HG02852 (cell line): ENCODE results near the gene ADAMTS6.
A peak's percentile ranks its signal among the peaks of the same experiment; 100 is the strongest.
"Not testable (repeated sequence)": the region's sequence is repeated elsewhere in the genome, so short reads cannot be mapped to it uniquely, and the experiment has no call there.

Source experiments
- ATAC-seq: cut with Tn5 transposase; IDR thresholded peaks from one replicate; pipeline ENCODE4 v1.9.1; 2021; ENCODE audit warnings: mild to moderate bottlenecking, moderate library complexity; ENCODE audit not compliant: unreplicated experiment

Gene ADAMTS6

GRCh38 chr5:65481635-65482295 lies at the start of gene ADAMTS6:
Gene ADAMTS6, minus strand, starts transcription at chr5:65481920. Its CDS starts 8,247 bp downstream, at chr5:65473673.
- ATAC-seq, result peak; percentile 77

GRCh38 chr5:65530904-65531303 lies 49.2 kb upstream of the ADAMTS6 start:
- no peak for ATAC-seq

DNA sequence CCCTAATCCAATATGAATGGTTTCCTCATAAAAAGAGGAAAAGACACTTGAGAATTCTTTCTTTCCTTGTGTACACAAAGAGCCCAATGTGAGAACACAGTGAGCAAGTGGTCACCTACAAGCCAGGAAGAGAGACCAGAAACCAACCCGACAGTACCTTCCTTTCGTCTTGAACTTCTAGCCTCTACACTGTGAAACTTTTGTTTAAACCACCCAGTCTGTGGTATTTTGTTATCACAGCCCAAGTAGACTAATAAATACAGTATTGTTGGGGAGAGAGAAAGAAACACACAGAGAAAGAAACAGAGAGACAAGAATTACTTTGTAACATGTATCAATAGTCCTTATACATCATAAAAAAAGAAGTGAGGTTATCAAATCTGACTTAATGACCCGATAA lies 44.0 kb upstream of the ADAMTS6 start:
- no peak for ATAC-seq

DNA sequence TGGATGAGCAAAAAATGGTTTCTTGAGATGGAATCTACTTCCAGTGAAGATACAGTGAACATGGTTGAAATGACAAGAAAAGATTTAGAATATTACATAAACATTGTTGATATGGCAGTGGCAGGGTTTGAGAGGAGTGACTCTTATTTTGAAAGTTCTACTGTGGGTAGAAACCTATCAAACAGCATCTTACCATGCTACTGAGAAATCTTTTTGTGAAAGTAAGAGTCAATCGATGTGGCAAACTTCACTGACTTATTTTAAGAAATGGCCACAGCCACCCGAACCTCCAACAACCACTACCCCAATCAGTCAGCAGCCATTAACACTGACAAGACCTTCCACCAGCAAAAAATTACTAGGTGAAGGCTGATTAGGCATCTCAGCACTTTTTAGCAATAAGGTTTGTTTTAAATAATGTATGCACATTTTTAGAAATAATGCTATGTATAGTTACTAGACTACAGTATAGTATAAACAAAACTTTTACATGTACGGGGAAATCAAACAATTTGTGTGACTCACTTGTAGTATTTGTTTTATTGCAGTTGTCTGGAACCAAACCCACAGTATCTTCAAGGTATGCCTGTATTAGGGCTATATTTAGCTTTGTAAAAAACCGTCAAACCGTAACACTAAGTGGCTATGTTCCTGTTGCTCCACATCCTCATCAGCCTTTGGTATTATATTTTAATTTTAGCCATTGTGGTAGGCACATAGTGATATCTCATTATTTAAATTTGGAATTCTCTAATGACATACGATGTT lies 30.6 kb upstream of the ADAMTS6 start:
- no peak for ATAC-seq

DNA sequence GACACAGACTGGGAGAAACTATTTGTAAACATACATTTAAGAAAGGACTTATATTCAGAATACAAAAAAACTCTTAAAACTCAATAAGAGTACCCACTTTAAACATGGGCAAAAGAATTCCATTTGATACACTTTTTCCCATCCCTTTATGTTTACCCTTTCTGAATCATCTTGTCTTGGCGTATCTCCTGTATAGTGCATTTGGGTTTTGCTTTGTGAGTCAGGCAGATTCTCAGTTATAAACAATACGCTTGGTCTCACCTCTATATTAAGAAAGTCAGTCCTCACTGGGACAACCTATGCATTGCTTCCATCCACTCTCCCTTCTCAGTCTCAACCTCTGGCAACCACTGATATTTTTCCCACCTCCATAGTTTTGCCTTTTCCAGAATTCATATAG lies 27.3 kb upstream of the ADAMTS6 start:
- ATAC-seq, result no peak

GRCh38 chr5:65506961-65507360 lies 25.2 kb upstream of the ADAMTS6 start:
- ATAC-seq, result no peak

GRCh38 chr5:65489119-65489518 lies 7.4 kb upstream of the ADAMTS6 start:
- no peak for ATAC-seq

DNA sequence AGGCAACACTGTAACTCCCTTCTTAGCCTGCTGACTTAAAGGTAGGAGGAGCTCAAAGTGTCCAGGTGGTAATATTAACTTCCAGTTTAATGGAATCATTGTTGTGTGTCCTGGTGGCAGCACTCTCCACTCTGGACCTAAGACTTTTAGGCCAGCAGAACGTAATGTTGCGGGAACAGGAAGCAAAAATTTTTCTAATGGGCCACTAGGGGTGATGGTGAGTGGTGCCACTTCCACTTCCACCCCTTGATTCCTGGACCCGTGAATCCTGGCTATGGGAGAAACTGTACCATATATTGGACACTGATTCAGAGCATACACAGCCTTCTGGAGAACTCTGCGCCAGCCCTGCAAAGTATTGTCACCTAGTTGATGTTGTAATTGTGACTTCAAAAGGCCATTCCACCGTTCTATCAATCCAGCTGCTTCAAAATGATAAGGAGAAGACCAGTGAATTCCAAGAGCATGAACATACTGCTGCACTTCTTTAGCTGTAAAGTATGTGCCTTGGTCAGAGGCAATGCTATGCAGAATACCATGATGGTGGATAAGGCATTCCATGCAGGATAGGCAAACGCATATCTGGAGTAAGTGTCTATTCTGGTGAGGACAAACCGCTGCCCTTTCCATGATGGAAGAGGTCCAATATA lies 6.4 kb upstream of the ADAMTS6 start:
- ATAC-seq, result not testable (repeated sequence)

GRCh38 chr5:65486803-65487202 lies 5.1 kb upstream of the ADAMTS6 start:
- not testable (repeated sequence) for ATAC-seq

DNA sequence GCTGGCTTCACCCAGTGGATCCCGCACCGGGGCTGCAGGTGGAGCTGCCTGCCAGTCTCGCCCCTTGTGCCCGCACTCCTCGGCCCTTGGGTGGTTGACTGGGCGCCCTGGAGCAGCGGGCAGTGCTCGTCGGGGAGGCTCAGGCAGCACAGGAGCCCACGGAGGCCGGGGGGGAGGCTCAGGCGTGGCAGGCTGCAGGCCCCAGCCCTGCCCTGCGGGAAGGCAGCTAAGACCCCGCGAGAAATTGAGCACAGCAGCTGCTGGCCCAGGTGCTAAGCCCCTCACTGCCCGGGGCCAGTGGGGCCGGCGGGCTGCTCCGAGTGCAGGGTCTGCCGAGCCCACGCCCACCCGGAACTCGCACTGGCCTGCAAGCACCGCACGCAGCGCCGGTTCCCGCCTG lies 3.7 kb upstream of the ADAMTS6 start:
- ATAC-seq, result no peak

GRCh38 chr5:65483546-65484346 lies 2.0 kb upstream of the ADAMTS6 start:
- peak; percentile 46 for ATAC-seq

- no peak for ATAC-seq
These were observed 1.2 kb upstream of the ADAMTS6 start for GRCh38 chr5:65482736-65483545.

DNA sequence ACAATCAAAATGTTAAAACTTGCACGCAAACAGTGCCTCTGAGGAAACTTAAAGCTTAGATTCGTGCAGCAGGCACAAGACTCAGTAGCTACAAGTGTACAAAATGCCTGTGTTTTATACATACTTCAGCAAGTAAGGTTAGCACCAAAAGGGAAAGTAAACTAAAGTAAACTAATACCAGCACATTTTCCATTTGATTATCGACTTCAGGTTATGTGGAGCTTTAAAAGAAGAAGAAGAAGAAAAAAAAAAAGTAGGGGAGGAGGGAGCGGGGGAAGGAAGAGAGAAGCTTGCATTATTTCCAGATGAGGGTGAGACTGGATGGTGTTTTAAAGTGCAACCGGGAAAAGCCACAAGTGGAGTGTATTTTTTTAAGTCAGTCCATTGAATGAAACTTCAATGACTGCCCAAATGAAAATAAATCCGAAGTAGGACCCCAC lies 596 bp upstream of the ADAMTS6 start:
- ATAC-seq, result peak; percentile 4

GRCh38 chr5:65481171-65481581 lies 544 bp downstream of the ADAMTS6 start:
- peak; percentile 17 for ATAC-seq

- peak; percentile 25 for ATAC-seq
These were observed 1.3 kb downstream of the ADAMTS6 start for GRCh38 chr5:65480306-65480865.

- no peak for ATAC-seq
These were observed 2.2 kb downstream of the ADAMTS6 start for GRCh38 chr5:65479527-65479926.

DNA sequence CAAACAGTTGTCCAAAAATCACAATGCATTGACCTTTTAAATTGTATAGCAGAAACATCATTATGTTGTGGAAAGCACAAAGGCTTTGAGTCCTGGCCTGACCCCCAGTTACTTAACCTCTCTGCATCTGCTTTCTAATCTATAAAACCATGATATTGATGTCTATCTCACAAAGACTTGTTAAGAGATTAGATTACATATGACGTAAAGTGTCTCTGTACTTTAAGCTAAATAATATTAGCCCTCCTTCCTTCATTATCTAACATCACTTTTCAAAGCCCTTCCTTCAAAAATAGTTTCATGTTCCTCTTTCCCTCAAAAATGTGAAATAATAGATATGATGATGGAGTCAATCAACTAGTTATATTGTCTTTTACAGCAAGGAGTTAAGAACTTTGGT lies 3.4 kb downstream of the ADAMTS6 start:
- ATAC-seq, result no peak

GRCh38 chr5:65475895-65476294 lies 5.8 kb downstream of the ADAMTS6 start:
- no peak for ATAC-seq

- ATAC-seq, result no peak
These were observed 6.4 kb downstream of the ADAMTS6 start for GRCh38 chr5:65475336-65475735.
